Epithelial cell of esophagus (primary cell): ENCODE results near the gene MLPH.

Experiments used
- DNase-seq: peaks from one replicate; pipeline ENCODE4 v3.0.0; 2010; ENCODE audit warnings: low read depth
- H3K4me3 ChIP-seq: 2 replicates; pipeline ENCODE4 v1.5.1; 2011; ENCODE audit warnings: mild to moderate bottlenecking, low read length, control low read depth
- CTCF ChIP-seq: IDR thresholded peaks from 2 replicates; pipeline ENCODE4 v1.5.1; 2011; ENCODE audit warnings: low read depth, mild to moderate bottlenecking, low read length, control low read depth, inconsistent platforms; ENCODE audit not compliant: insufficient read depth; ENCODE audit errors: missing control alignments

The MLPH gene

GRCh38 chr2:237588044-237588696, 101.1 kb downstream of the MLPH start:
- no peak overlapping the region for H3K4me3 ChIP-seq
- TF ChIP-seq CTCF: no peak
- no peak for DNase-seq

GRCh38 chr2:237590272-237591140, 103.5 kb downstream of the MLPH start, which contains the start of gene RAB17:
Gene RAB17 (minus strand): TSS chr2:237590734. CDS start chr2:237586154, 4,580 bp downstream.
- H3K4me3 ChIP-seq: no peak within 1 kb of the TSS
- TF ChIP-seq CTCF: no peak
- peak; percentile 75 for DNase-seq

GRCh38 chr2:237591141-237591881, 104.3 kb downstream of the MLPH start:
- no peak overlapping the region for H3K4me3 ChIP-seq
- TF ChIP-seq CTCF: no peak
- DNase-seq: peak; percentile 41

GRCh38 chr2:237592425-237592980, 105.5 kb downstream of the MLPH start:
- no peak overlapping the region for H3K4me3 ChIP-seq
- TF ChIP-seq CTCF: no peak
- DNase-seq: no peak

- no peak overlapping the region for H3K4me3 ChIP-seq
- TF ChIP-seq CTCF: no peak
- no peak for DNase-seq
These were observed 106.0 kb downstream of the MLPH start for GRCh38 chr2:237593036-237593435.

- TF ChIP-seq CTCF: no peak
- DNase-seq: no peak
- no peak overlapping the region for H3K4me3 ChIP-seq
These were observed 106.7 kb downstream of the MLPH start for GRCh38 chr2:237593596-237594320.
